DMS53 treated with DMSO at 0.1 percent for 48 hours (cell line): Measurements from ENCODE around the gene ASL.
"Not testable (repeated sequence)": the region's sequence is repeated elsewhere in the genome, so short reads cannot be mapped to it uniquely, and the experiment has no call there.

ENCODE experiments used
- DNase-seq: peaks from one replicate; lab custom pipeline; 2025; ENCODE audit not compliant: unreplicated experiment; lab: John Stamatoyannopoulos, UW

Gene ASL

GRCh38 chr7:66075590-66076461, at the start of gene ASL:
TSS of gene ASL (plus strand) at chr7:66075819. CDS start at chr7:66076082, 263 bp downstream.
- peak; percentile 96 for DNase-seq

GRCh38 chr7:66028342-66028741, 47.3 kb upstream of the ASL start:
- not testable (repeated sequence) for DNase-seq

DNA sequence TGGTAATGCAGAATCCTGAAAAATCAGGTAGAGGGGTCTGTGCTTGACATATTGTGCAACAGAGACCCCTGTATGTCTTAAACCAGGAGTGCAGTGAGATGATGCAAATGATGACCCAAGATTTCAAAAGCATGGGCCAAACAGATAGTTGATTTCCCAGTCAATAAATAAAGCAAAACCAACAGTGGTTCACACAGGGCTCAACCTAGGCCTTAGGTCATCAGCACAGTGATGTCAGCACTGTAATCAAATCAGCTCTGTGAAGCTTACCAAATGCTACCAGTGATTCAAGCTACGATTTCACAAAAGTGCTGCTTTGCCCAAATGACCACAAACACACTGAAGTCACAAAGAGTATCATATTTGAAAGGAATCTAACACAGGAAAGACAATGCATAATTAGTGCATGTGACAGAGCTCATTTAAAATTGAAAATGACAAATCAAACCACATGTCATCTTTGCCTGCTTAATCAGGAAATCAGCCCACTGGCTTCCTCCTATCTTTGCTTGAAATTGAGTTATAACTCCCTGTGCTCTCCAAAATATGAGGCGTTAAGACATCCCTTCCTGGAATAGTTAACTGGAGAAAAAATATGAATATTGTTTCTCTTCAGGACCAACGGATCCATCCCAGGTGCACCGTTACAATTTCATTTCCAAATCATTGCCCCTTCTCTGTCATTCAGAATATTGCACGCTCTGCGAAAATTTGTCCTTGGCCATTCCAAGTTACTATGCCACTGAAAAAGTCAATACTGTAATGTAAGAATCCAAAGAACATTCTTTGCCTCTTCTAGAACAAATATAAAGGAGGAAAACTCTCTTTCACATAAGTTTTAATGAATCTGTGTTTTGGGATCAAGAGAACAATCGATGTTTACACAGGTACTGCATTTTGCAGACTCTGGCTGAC, 41.9 kb upstream of the ASL start:
- no peak for DNase-seq

DNA sequence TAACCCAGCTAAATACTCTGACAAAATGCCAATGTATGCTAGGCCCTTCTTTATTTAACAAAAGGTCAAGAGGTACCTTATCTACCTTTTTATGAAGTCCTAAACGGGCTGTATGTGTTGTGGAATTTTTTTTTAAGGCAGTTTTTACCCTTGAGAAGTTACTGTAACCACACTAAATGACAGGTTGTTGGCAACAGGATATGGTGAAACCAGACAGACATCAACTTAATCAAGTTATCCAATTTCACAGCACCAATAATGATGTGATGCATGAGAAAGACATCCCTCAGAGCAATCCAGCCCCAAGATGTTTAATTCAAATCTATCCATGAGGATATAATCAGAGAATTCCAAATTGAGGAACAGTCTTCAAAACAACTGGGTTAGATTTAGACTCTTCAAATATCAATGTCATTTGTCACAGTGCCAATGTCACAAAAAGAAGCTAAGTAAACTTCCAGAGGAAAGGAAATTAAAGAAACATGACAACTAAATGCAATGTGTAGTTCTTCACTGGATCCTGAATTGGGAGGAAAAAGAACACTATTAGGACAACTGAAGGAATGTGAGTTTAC, 41.1 kb upstream of the ASL start:
- not testable (repeated sequence) for DNase-seq

DNA sequence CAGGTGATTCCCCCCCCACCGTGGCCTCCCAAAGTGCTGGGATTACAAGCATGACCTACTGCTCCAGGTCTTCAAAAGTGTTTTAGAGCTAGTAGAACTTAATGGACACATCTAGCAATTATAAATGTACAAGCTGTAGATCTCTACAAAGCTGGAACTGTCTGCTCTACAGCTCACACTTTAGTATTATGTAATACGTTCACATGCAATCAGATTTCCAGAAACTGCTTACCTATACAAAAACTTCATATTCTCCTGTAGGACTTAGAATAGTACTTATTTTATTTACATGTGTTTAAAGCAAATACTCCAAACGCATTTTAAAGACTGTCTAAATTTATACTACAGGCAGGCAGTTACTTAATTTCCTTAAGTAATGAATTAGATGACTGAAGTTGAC, 39.2 kb upstream of the ASL start:
- DNase-seq = no peak

DNA sequence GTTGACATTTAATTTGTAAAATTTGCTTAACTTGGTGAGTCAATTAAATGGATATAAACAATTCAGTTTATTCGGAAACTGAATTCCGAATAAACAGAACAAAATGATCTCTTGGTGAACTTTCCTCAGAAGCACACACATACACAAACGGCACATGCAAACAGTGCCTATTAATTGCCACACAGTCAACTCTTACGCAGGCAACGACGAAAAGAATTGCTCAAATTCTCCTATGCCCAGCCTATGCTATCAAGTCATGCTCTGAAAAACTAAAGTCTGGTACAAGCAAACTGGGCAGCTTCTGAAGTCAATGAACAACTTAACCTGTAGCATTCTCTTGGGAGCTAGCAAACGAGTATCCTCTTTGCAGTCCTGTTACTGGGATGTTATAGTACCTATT, 38.8 kb upstream of the ASL start:
- DNase-seq = no peak

GRCh38 chr7:66039094-66039670, 36.4 kb upstream of the ASL start:
- DNase-seq = no peak

- peak; percentile 70 for DNase-seq
Observed at GRCh38 chr7:66043681-66044497, 31.7 kb upstream of the ASL start.

- DNase-seq = not testable (repeated sequence)
Observed at GRCh38 chr7:66044498-66044854, 31.1 kb upstream of the ASL start.

DNA sequence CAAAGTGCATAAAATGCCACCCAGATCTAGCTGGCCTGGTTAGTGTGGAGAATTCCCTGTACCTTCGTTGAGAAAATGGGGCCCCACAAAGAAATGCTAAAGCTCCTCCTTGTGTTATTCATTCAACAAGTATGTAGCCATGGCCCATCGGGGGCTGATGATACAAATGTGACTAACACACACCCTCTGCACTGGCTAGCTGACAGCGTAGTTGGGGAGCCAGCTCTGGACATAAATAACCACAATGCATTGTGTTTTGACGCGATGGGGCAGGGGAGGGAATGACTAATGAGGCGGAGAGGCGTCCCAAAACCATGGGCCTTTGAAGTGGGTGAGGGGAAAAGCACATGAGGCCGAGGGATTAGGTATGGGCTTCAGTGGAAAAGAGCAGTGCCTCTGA, 28.2 kb upstream of the ASL start:
- no peak for DNase-seq

DNA sequence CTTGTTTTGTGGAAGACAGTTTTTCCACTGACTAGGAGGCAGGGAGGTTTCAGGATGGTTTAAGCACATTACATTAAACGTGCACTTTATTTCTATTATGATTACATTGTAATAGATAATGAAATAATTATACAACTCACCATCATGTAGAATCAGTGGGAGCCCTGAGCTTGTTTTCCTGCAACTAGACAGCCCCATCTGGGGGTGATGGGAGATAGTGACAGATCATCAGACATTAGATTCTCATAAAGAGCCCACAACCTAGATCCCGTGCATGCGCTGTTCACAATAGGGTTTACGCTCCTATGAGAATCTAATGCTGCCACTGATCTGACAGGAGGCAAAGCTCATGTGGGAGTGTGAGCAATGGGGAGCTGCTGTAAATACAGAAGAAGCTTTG, 25.7 kb upstream of the ASL start:
- not testable (repeated sequence) for DNase-seq

GRCh38 chr7:66050337-66050957, 25.2 kb upstream of the ASL start:
- no peak for DNase-seq

GRCh38 chr7:66050990-66051448, 24.6 kb upstream of the ASL start:
- DNase-seq = peak; percentile 55

DNA sequence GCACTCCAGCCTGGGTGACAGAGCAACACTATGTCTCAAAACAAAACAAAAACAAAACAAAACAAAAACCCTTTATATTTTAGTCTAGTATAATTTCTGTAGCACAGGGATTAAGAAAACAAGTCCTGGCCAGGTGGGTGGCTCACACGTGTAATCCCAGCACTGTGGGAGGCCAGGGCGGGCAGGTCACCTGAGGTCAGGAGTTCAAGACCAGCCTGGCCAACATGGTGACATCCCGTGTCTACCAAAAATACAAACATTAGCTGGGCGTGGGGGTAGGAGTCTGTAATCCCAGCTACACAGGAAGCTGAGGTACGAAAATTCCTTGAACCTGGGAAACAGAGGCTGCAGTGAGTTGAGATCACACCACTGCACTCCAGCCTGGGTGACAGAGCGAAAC, 23.2 kb upstream of the ASL start:
- no peak for DNase-seq

GRCh38 chr7:66054063-66054462, 21.6 kb upstream of the ASL start:
- no peak for DNase-seq

DNA sequence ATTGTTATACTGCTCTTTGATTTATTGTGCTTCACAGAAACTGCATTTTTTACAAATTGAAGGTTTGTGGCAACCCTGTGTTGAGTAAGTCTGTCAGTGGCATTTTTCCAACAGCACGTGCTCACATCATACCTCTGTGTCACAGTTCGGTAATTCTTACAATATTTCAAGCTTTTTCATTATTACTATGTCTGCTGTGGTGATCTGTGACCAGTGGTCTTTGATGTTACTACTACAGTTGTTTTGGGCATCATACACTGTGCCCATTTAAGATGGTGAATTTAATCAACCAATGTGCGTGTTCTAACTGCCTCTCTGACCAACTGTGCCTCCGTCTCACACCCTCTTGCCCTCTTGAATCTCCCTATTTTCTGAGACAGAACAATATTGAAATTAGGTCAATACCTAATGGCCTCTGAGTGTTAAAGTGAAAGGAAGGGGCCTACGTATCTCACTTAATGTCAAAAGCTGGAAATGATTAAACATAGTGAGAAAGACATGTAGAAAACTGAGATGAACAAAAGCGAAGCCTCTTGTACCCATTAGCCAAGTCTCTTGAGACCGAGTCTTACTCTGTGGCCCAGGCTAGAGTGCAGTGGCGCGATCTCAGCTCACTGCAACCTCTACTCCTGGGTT, 20.2 kb upstream of the ASL start:
- DNase-seq = no peak

DNA sequence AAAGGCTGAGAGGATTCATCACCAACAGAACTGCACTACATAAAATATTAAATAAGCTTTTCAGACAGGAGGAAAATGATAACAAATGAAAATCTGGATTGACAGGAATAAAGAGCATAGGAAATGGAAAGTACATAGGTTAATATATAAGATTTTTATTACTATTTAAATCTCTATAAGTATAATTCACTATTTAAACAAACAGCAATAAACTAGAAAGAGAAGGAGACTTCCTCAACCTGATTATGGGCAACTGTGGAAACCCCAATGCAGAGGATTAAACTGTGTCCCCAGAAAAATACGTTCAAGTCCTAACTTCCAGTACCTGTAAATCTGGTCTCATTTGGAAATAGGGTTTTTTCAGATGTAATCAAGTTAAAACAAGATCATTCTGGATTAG, 14.8 kb upstream of the ASL start:
- DNase-seq = no peak

DNA sequence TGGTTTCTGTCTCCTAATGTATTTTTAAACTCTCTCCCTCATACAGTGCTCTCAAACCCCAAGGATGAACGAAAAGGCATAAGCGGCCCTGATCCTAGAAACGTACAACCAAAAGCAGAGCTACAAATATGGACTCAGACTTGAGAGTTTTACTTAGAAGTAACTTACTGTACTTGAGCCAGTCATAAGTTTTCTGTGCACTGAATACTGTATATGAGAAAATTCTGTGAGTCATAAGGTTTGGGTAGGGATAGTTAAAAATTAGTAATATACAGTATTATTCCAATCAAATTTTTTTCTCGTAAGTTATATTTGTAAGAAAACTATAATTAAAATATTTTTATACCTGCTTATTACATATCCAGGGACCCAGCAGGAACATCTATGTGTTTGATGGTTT, 5.9 kb upstream of the ASL start:
- DNase-seq = no peak

DNA sequence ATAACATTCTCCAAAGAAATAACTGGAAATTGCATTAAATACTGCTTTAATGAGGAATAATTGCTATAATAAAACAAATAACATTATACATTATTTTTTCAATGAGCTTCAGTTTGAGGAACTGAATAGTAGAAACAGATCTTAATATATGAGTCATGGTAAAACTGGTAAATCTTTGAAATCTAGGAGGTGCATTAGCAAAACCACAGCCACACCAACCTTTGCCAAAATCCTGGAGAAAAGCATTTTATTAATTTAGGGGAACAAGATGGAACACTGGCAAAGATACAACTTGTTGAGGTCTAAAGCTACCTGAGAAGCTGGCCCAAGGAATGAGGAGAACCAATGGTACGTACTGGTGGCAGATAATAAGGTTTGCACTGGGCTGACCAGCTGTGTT, 5.4 kb upstream of the ASL start:
- DNase-seq = no peak
